Suprapubic skin (tissue), 4 donors: ENCODE results near the gene MACC1. TPM values are rescaled to one million over a fixed set of nuclear protein-coding genes. Genes with fewer than 3 reads are reported as not detected.

Experiments used
- DNase-seq, 2 donors: peaks; one replicate each; pipeline ENCODE4 v3.0.0-alpha.2; 2019; ENCODE audit warnings: low spot score in 2 of 2
- H3K27ac ChIP-seq: fragments of 200-600 bp; sonication (generic); one replicate; pipeline ENCODE4 v1.5.1; 2019
- H3K27me3 ChIP-seq: fragments of 200-600 bp; sonication (generic); one replicate; pipeline ENCODE4 v1.5.1; 2019
- H3K36me3 ChIP-seq: fragments of 200-600 bp; sonication (generic); one replicate; pipeline ENCODE4 v1.5.1; 2019
- H3K4me1 ChIP-seq: fragments of 200-600 bp; sonication (generic); one replicate; pipeline ENCODE4 v1.5.1; 2019
- H3K4me3 ChIP-seq: fragments of 200-600 bp; sonication (generic); one replicate; pipeline ENCODE4 v1.5.1; 2019; ENCODE audit warnings: mild to moderate bottlenecking
- H3K9me3 ChIP-seq: fragments of 200-600 bp; sonication (generic); one replicate; pipeline ENCODE4 v1.5.1; 2019
- EP300 ChIP-seq: sonication (generic); formaldehyde crosslinking; IDR thresholded peaks from one replicate; pipeline ENCODE4 v1.6.1; 2017; ENCODE audit warnings: antibody characterized with exemption
- POLR2A ChIP-seq, 2 donors: fragments of 450-650 bp; IDR thresholded peaks; one replicate each; pipeline ENCODE4 v1.6.1; 2017; ENCODE audit warnings: antibody characterized with exemption in 2 of 2, mild to moderate bottlenecking in 2 of 2, moderate library complexity in 2 of 2
- POLR2AphosphoS5 ChIP-seq, 3 donors: sonication (generic); formaldehyde crosslinking; IDR thresholded peaks; one replicate each; pipeline ENCODE4 v1.6.1; 2017; ENCODE audit warnings: antibody characterized with exemption in 3 of 3
- WGBS: methylation state at CpG from one replicate; pipeline ENCODE4 v1.1.5; 2018; 5-methylcytosine and 5-hydroxymethylcytosine counted together
- total RNA-seq, 4 donors: library from RNA; depleted of rRNA; stranded (reverse); fragments of >200 nt; gene quantifications; one replicate each; pipeline ENCODE4 v1.1.0, GENCODE V29; 2016
- TF ChIP-seq, protein P1 (sequence below), 2 donors: fragments of 200-600 bp in 1 of 2; fragments of 450-650 bp in 1 of 2; sonication (generic) in 1 of 2; IDR thresholded peaks; one replicate each; pipeline ENCODE4 v1.5.1; 2016 to 2019; ENCODE audit warnings: antibody characterized with exemption in 2 of 2, mild to moderate bottlenecking in 1 of 2, moderate library complexity in 1 of 2

Gene MACC1
- total RNA-seq, 4 donors from 2014 or later, result 8.6 to 13.0 (median 11.5) TPM

GRCh38 chr7:20141002-20141345, 76.2 kb downstream of the MACC1 start:
- H3K36me3 ChIP-seq, result no peaks in the 10 kb centered on the region
- H3K9me3 ChIP-seq, result no peaks in the 10 kb centered on the region
- no peak for TF ChIP-seq EP300
- TF ChIP-seq, protein P1, sequence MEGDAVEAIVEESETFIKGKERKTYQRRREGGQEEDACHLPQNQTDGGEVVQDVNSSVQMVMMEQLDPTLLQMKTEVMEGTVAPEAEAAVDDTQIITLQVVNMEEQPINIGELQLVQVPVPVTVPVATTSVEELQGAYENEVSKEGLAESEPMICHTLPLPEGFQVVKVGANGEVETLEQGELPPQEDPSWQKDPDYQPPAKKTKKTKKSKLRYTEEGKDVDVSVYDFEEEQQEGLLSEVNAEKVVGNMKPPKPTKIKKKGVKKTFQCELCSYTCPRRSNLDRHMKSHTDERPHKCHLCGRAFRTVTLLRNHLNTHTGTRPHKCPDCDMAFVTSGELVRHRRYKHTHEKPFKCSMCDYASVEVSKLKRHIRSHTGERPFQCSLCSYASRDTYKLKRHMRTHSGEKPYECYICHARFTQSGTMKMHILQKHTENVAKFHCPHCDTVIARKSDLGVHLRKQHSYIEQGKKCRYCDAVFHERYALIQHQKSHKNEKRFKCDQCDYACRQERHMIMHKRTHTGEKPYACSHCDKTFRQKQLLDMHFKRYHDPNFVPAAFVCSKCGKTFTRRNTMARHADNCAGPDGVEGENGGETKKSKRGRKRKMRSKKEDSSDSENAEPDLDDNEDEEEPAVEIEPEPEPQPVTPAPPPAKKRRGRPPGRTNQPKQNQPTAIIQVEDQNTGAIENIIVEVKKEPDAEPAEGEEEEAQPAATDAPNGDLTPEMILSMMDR (IDR thresholded peaks at IDR 0.05), result no peak
- no peak for TF ChIP-seq POLR2A (IDR thresholded peaks at IDR 0.05)
- TF ChIP-seq POLR2AphosphoS5 (IDR thresholded peaks at IDR 0.05), result no peak
- DNase-seq, result no peak
- H3K27me3 ChIP-seq, result no peaks in the 10 kb centered on the region
- WGBS, result 70% methylated on average over 2 of the region's 2 CpGs
- no peak overlapping the region for H3K4me3 ChIP-seq
- H3K4me1 ChIP-seq, result no peaks in the 10 kb centered on the region
- no peak overlapping the region for H3K27ac ChIP-seq

- WGBS, result 73% methylated on average over 4 of the region's 4 CpGs
- Histone ChIP-seq H3K27ac (no peak overlapping the region), H3K36me3 (no peaks in the 10 kb centered on the region), H3K27me3 (no peaks in the 10 kb centered on the region), H3K9me3 (no peaks in the 10 kb centered on the region), H3K4me3 (no peak overlapping the region), H3K4me1 (no peaks in the 10 kb centered on the region)
- TF ChIP-seq, protein P1 (IDR thresholded peaks at IDR 0.05), result no peak
- TF ChIP-seq POLR2A (IDR thresholded peaks at IDR 0.05) (no peak), POLR2AphosphoS5 (IDR thresholded peaks at IDR 0.05) (no peak), EP300 (no peak)
- no peak for DNase-seq
Measured at GRCh38 chr7:20140291-20141001, 76.7 kb downstream of the MACC1 start.

DNA sequence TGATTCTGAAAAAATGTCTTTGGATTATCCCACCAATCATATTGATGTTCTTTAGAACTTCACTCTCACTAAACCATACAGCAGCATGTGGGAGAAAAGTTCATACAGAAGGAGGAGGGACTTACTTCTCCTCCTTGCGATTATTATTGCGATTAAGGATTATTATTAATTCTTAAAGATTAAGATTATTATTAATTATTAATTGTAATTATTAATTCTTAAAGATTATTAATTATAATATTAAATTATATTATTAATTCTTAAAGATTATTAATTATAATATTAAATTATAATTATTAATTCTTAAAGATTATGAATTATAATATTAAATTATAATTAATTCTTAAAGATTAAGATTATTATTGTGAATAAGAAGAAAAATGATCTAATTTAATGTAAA, 80.5 kb downstream of the MACC1 start:
- no peaks in the 10 kb centered on the region for H3K27me3 ChIP-seq
- no peaks in the 10 kb centered on the region for H3K4me1 ChIP-seq
- no peak overlapping the region for H3K4me3 ChIP-seq
- no peaks in the 10 kb centered on the region for H3K9me3 ChIP-seq
- no peak for DNase-seq
- TF ChIP-seq, protein P1 (IDR thresholded peaks at IDR 0.05), result no peak
- no peak for TF ChIP-seq EP300
- TF ChIP-seq POLR2A (IDR thresholded peaks at IDR 0.05), result no peak
- no peak for TF ChIP-seq POLR2AphosphoS5 (IDR thresholded peaks at IDR 0.05)
- no peaks in the 10 kb centered on the region for H3K36me3 ChIP-seq
- no peak overlapping the region for H3K27ac ChIP-seq
- 100% methylated on average over 2 of the region's 2 CpGs for WGBS

DNA sequence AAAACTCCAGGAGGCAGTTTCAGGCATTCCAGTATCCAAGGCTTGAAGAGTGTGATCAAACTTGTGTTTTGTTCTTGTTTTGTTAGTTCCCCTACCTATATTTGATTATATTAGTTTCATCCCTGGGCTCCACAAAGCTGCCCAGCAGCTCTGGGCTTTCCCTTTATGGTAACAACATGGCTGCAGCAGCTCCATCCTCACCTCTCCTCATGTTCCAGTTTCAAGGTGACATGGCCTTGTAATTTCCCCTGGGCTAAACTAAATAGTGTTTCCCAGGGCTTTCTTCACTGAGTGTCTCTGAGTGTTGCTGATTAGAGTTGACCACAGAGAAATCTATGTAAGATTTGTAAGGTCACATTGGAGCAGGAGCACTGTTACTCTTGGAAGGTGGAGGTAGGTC, 83.4 kb downstream of the MACC1 start:
- H3K27ac ChIP-seq, result no peak overlapping the region
- no peak for DNase-seq
- H3K4me1 ChIP-seq, result no peaks in the 10 kb centered on the region
- H3K4me3 ChIP-seq, result no peak overlapping the region
- H3K36me3 ChIP-seq, result no peaks in the 10 kb centered on the region
- H3K27me3 ChIP-seq, result no peaks in the 10 kb centered on the region
- no peak for TF ChIP-seq EP300
- TF ChIP-seq POLR2AphosphoS5 (IDR thresholded peaks at IDR 0.05), result no peak
- TF ChIP-seq, protein P1 (IDR thresholded peaks at IDR 0.05), result no peak
- TF ChIP-seq POLR2A (IDR thresholded peaks at IDR 0.05), result no peak
- no peaks in the 10 kb centered on the region for H3K9me3 ChIP-seq

- Histone ChIP-seq H3K27ac (no peak overlapping the region), H3K27me3 (no peaks in the 10 kb centered on the region), H3K36me3 (no peaks in the 10 kb centered on the region), H3K4me1 (no peaks in the 10 kb centered on the region), H3K4me3 (no peak overlapping the region), H3K9me3 (no peaks in the 10 kb centered on the region)
- TF ChIP-seq, protein P1 (IDR thresholded peaks at IDR 0.05), result no peak
- TF ChIP-seq EP300 (no peak), POLR2AphosphoS5 (IDR thresholded peaks at IDR 0.05) (no peak), POLR2A (IDR thresholded peaks at IDR 0.05) (no peak)
- no peak for DNase-seq
- WGBS, result 88% methylated on average over 2 of the region's 2 CpGs
Measured at GRCh38 chr7:20132585-20132984, 84.6 kb downstream of the MACC1 start.
